Renal cortex interstitium (tissue), 15 donors: ENCODE results near the gene TUBAL3. TPM values are rescaled to one million over a fixed set of nuclear protein-coding genes. Genes with fewer than 3 reads are reported as not detected.

ENCODE experiments used
- DNase-seq, 11 donors: peaks; one replicate each; pipeline ENCODE4 v3.0.0-alpha.2; 2013; ENCODE audit warnings: low read depth in 9 of 11, low spot score in 4 of 11; ENCODE audit errors: extremely low read depth in 1 of 11
- long read RNA-seq, 16 experiments: transcript quantifications; one replicate each; lab custom pipeline, GENCODE V29; 2026
- polyA plus RNA-seq, 3 donors: library from polyadenylated mRNA; unstranded; fragments of 120-200 nt; gene quantifications; one replicate each; pipeline ENCODE4 v1.2.1, GENCODE V29; 2013; ENCODE audit not compliant: insufficient read length in 3 of 3

The TUBAL3 gene
- polyA plus RNA-seq, result under 1 TPM; 0.06 to 0.17 (median 0.17) TPM
- long read RNA-seq, donor 1, result 0 reads
- long read RNA-seq, donor 2, result 0 reads
- long read RNA-seq, donor 3, result 0 reads
- long read RNA-seq, donor 4, result 0 reads
- long read RNA-seq, donor 5, result 0 reads
- long read RNA-seq, donor 6, result 0 reads
- long read RNA-seq, donor 7, result 0 reads
- long read RNA-seq, donor 8, result 0 reads
- long read RNA-seq, donor 9, result 0 reads
- long read RNA-seq, donor 10, result 0 reads
- long read RNA-seq, donor 11, result 0 reads
- long read RNA-seq, donor 12, result 0 reads
- long read RNA-seq, donor 13, result 0 reads
- long read RNA-seq, donor 14, result 0 reads
- long read RNA-seq, donor 15, result 0 reads
- long read RNA-seq, donor 16, result 0 reads

- DNase-seq, result no peak
These were observed at the start of gene TUBAL3 for GRCh38 chr10:5404208-5405041. Gene TUBAL3 (minus strand): TSS chr10:5404828. CDS start chr10:5404792, 36 bp downstream.

- no peak for DNase-seq
These were observed 49.3 kb upstream of the TUBAL3 start for GRCh38 chr10:5453749-5454489.

GRCh38 chr10:5450605-5451384 is 46.2 kb upstream of the TUBAL3 start:
- DNase-seq, result no peak

- peak in 2 of 11 donors; percentile 41 to 52 for DNase-seq
These were observed 45.2 kb upstream of the TUBAL3 start for GRCh38 chr10:5449823-5450222.

GRCh38 chr10:5449227-5449626 is 44.6 kb upstream of the TUBAL3 start:
- no peak for DNase-seq

GRCh38 chr10:5448333-5449001 is 43.8 kb upstream of the TUBAL3 start:
- DNase-seq, result no peak

GRCh38 chr10:5447611-5448071 is 43.0 kb upstream of the TUBAL3 start:
- no peak for DNase-seq

- DNase-seq, result no peak
These were observed 42.4 kb upstream of the TUBAL3 start for GRCh38 chr10:5447056-5447455.

GRCh38 chr10:5446390-5446926 is 41.8 kb upstream of the TUBAL3 start:
- DNase-seq, result peak; percentile 76 to 90 (median 79)

- no peak for DNase-seq
These were observed 40.4 kb upstream of the TUBAL3 start for GRCh38 chr10:5445006-5445405.

- DNase-seq, result no peak
These were observed 38.8 kb upstream of the TUBAL3 start for GRCh38 chr10:5443429-5443828.

- DNase-seq, result no peak
These were observed 38.4 kb upstream of the TUBAL3 start for GRCh38 chr10:5442990-5443370.

- peak in 4 of 11 donors; percentile 43 to 62 (median 48) for DNase-seq
These were observed 37.7 kb upstream of the TUBAL3 start for GRCh38 chr10:5442065-5442989.

GRCh38 chr10:5441106-5441505 is 36.5 kb upstream of the TUBAL3 start:
- DNase-seq, result no peak

- DNase-seq, result no peak
These were observed 35.6 kb upstream of the TUBAL3 start for GRCh38 chr10:5440206-5440605.

- no peak for DNase-seq
These were observed 30.7 kb upstream of the TUBAL3 start for GRCh38 chr10:5435328-5435727.
